HepG2 (cell line): ENCODE results near the gene RANBP2. TPM values are rescaled to one million over a fixed set of nuclear protein-coding genes. Genes with fewer than 3 reads are reported as not detected.

Source experiments
- ATF5 ChIP-seq: sonication (generic); formaldehyde crosslinking; IDR thresholded peaks from 2 replicates; pipeline ENCODE4 v1.4.0; 2020; ENCODE audit warnings: mild to moderate bottlenecking, low read depth, missing genetic modification reagents
- CHD2 ChIP-seq: IDR thresholded peaks from 2 replicates; pipeline ENCODE4 v1.6.1; 2011; ENCODE audit warnings: low read depth, low read length, improper control_type of control experiment
- ETS1 ChIP-seq: sonication (generic); formaldehyde crosslinking; IDR thresholded peaks from 2 replicates; pipeline ENCODE4 v1.4.0; 2020; ENCODE audit warnings: missing genetic modification reagents
- FOXP4 ChIP-seq: sonication (generic); formaldehyde crosslinking; IDR thresholded peaks from 2 replicates; pipeline ENCODE4 v1.4.0; 2020; ENCODE audit warnings: missing genetic modification reagents
- MAFF ChIP-seq: IDR thresholded peaks from 2 replicates; pipeline ENCODE4 v1.6.1; 2011; ENCODE audit warnings: low read depth, low read length, improper control_type of control experiment
- MTERF4 ChIP-seq: sonication (generic); formaldehyde crosslinking; IDR thresholded peaks from 2 replicates; pipeline ENCODE4 v1.8.0; 2023; ENCODE audit warnings: mild to moderate bottlenecking, missing genetic modification reagents
- NBN ChIP-seq: fragments of 450-650 bp; conservative IDR thresholded peaks from 2 replicates; pipeline ENCODE4 v1.6.1; 2017
- PRDM15 ChIP-seq: sonication (generic); formaldehyde crosslinking; IDR thresholded peaks from 2 replicates; pipeline ENCODE4 v1.4.0; 2020; ENCODE audit warnings: missing genetic modification reagents
- RFX5 ChIP-seq: IDR thresholded peaks from 2 replicates; pipeline ENCODE4 v1.6.1; 2011; ENCODE audit warnings: low read depth, low read length, improper control_type of control experiment
- SETDB1 ChIP-seq: sonication (generic); formaldehyde crosslinking; IDR thresholded peaks from 2 replicates; pipeline ENCODE4 v1.5.1; 2020; ENCODE audit warnings: missing genetic modification reagents, mild to moderate bottlenecking, borderline replicate concordance
- SMARCE1 ChIP-seq: fragments of 450-650 bp; IDR thresholded peaks from 2 replicates; pipeline ENCODE4 v1.6.1; 2017; ENCODE audit warnings: borderline replicate concordance
- TRAFD1 ChIP-seq: sonication (generic); formaldehyde crosslinking; IDR thresholded peaks from 2 replicates; pipeline ENCODE4 v1.5.1; 2020; ENCODE audit warnings: missing genetic modification reagents, mild to moderate bottlenecking, borderline replicate concordance
- ZNF225 ChIP-seq: sonication (generic); formaldehyde crosslinking; IDR thresholded peaks from 2 replicates; pipeline ENCODE4 v1.4.0; 2020; ENCODE audit warnings: mild to moderate bottlenecking, missing genetic modification reagents
- ZNF34 ChIP-seq: sonication (generic); formaldehyde crosslinking; IDR thresholded peaks from 2 replicates; pipeline ENCODE4 v1.4.0; 2020; ENCODE audit warnings: mild to moderate bottlenecking, missing genetic modification reagents, borderline replicate concordance
- ZNF350 ChIP-seq: sonication (generic); formaldehyde crosslinking; IDR thresholded peaks from 2 replicates; pipeline ENCODE4 v1.4.0; 2020; ENCODE audit warnings: mild to moderate bottlenecking, low read depth, missing genetic modification reagents, borderline replicate concordance
- ZNF562 ChIP-seq: sonication (generic); formaldehyde crosslinking; IDR thresholded peaks from 2 replicates; pipeline ENCODE4 v1.8.0; 2022; ENCODE audit warnings: missing genetic modification reagents, borderline replicate concordance
- ZNF674 ChIP-seq: sonication (generic); formaldehyde crosslinking; IDR thresholded peaks from 2 replicates; pipeline ENCODE4 v1.5.0; 2020; ENCODE audit warnings: low read depth, mild to moderate bottlenecking, missing genetic modification reagents
- ZNF713 ChIP-seq: sonication (generic); formaldehyde crosslinking; IDR thresholded peaks from 2 replicates; pipeline ENCODE4 v1.4.0; 2020; ENCODE audit warnings: mild to moderate bottlenecking, missing genetic modification reagents
- polyA plus RNA-seq, 8 experiments: library from polyadenylated mRNA; depleted of rRNA in 3 of 8; stranded (reverse) in 7 of 8; unstranded in 1 of 8; fragments of >200 nt; fragmentation: Illumina TruSeq in 4 of 8; extraction: Trizol in 4 of 8; gene quantifications; 2 replicates each; pipeline versions ENCODE4 v1.2.1 to v1.2.3, GENCODE V29; 2011 to 2016; ENCODE audit warnings: low read depth in 4 of 8, missing spikeins in 1 of 8, mixed read lengths in 1 of 8; ENCODE audit not compliant: insufficient read depth in 1 of 8
- total RNA-seq, 5 experiments: library from RNA; depleted of rRNA; stranded (reverse); fragments of >200 nt; fragmentation: Illumina TruSeq; extraction: Trizol; gene quantifications; 2 replicates each; pipeline ENCODE4 v1.2.3, GENCODE V29; 2016; ENCODE audit warnings: low read depth in 1 of 5

RANBP2 gene
- total and polyA plus RNA-seq, 2 of the 13 experiments (the other 11 are each of a cell fraction or from before 2014, with no cell fraction given) = 12.2 to 87.0 TPM

- TF ChIP-seq MTERF4 (CRISPR knock-in tag) (peak; percentile 85; the same call in 1 of the 2 replicates), SMARCE1 (no peak), FOXP4 (CRISPR knock-in tag) (peak; percentile 77), ZNF562 (no peak), ZNF34 (CRISPR knock-in tag) (peak; percentile 57; the same call in 1 of the 2 replicates), SETDB1 (no peak), NBN (no peak), ZNF713 (CRISPR knock-in tag) (no peak), MAFF (no peak), ETS1 (CRISPR knock-in tag) (0 out of 2 replicates have a peak, but pooled peaks have one; percentile 52), ZNF674 (no peak), RFX5 (0 out of 2 replicates have a peak, but pooled peaks have one; percentile 24), PRDM15 (no peak), CHD2 (peak; percentile 60; the same call in 1 of the 2 replicates), ZNF350 (CRISPR knock-in tag) (peak; percentile 95), ATF5 (CRISPR knock-in tag) (no peak), ZNF225 (CRISPR knock-in tag) (peak; percentile 89), TRAFD1 (CRISPR knock-in tag) (no peak; the same call in 1 of the 2 replicates)
Observed at GRCh38 chr2:108786354-108787215, 67.3 kb downstream of the RANBP2 start, which contains the start of gene CCDC138 (continued).
